Muscle of back (tissue), 11 donors: ENCODE measurements around the gene SLC39A3. TPM values are rescaled to one million over a fixed set of nuclear protein-coding genes. Genes with fewer than 3 reads are reported as not detected.

ENCODE experiments used
- DNase-seq, 3 donors: peaks; one replicate each; pipeline versions ENCODE4 v3.0.0 to v3.0.0-alpha.2; 2013
- polyA plus RNA-seq, 10 donors: library from polyadenylated mRNA; unstranded; fragments of 120-200 nt; gene quantifications; one replicate each; pipeline ENCODE4 v1.2.1, GENCODE V29; 2013; ENCODE audit not compliant: insufficient read length in 10 of 10

Gene SLC39A3
- polyA plus RNA-seq, 10 donors = 10.9 to 18.5 (median 14.3) TPM

- DNase-seq = no peak
Measured at GRCh38 chr19:2754659-2755447, 15.0 kb upstream of the SLC39A3 start.

GRCh38 chr19:2751438-2751830 lies 11.6 kb upstream of the SLC39A3 start:
- DNase-seq = no peak

GRCh38 chr19:2750808-2751437 lies 11.1 kb upstream of the SLC39A3 start:
- DNase-seq = no peak

- no peak for DNase-seq
Measured at GRCh38 chr19:2747349-2747748, 7.5 kb upstream of the SLC39A3 start.

- DNase-seq = no peak
Measured at GRCh38 chr19:2744113-2744512, 4.3 kb upstream of the SLC39A3 start.

GRCh38 chr19:2743099-2743498 lies 3.3 kb upstream of the SLC39A3 start:
- no peak for DNase-seq

- DNase-seq = no peak
Measured at GRCh38 chr19:2740314-2740656, 468 bp upstream of the SLC39A3 start.

GRCh38 chr19:2736550-2737190 lies 3.1 kb downstream of the SLC39A3 start:
- no peak for DNase-seq

GRCh38 chr19:2735374-2735773 lies 4.4 kb downstream of the SLC39A3 start:
- DNase-seq = no peak

GRCh38 chr19:2734589-2735288 lies 5.1 kb downstream of the SLC39A3 start:
- DNase-seq = no peak

- no peak for DNase-seq
Measured at GRCh38 chr19:2733930-2734588, 5.8 kb downstream of the SLC39A3 start.

GRCh38 chr19:2732883-2733282 lies 6.9 kb downstream of the SLC39A3 start:
- DNase-seq = no peak

- no peak for DNase-seq
Measured at GRCh38 chr19:2732157-2732725, 7.6 kb downstream of the SLC39A3 start.

GRCh38 chr19:2731181-2731995 lies 8.4 kb downstream of the SLC39A3 start:
- no peak for DNase-seq

- DNase-seq = no peak
Measured at GRCh38 chr19:2729943-2730818, 9.6 kb downstream of the SLC39A3 start.

- no peak for DNase-seq
Measured at GRCh38 chr19:2728783-2729387, 10.9 kb downstream of the SLC39A3 start.

GRCh38 chr19:2727640-2727944 lies 12.2 kb downstream of the SLC39A3 start:
- no peak for DNase-seq

GRCh38 chr19:2726904-2727639 lies 12.7 kb downstream of the SLC39A3 start:
- no peak for DNase-seq
